SJCRH30 (cell line): Measurements from ENCODE around the gene KRT83. TPM values are rescaled to one million over a fixed set of nuclear protein-coding genes. Genes with fewer than 3 reads are reported as not detected.
"Not testable (repeated sequence)": the region's sequence is repeated elsewhere in the genome, so short reads cannot be mapped to it uniquely, and the experiment has no call there.

Source experiments
- DNase-seq, 2 experiments: peaks; one replicate each; pipeline ENCODE4 v3.0.0-alpha.2; 2015 to 2020
- H3K27ac ChIP-seq: fragments of 250-450 bp; sonication (Bioruptor Pico); 2 replicates; pipeline ENCODE4 v1.5.1; 2020; ENCODE audit warnings: mild to moderate bottlenecking, moderate library complexity
- H3K27me3 ChIP-seq: fragments of 250-450 bp; sonication (Bioruptor Pico); 2 replicates; pipeline ENCODE4 v1.5.1; 2020; ENCODE audit warnings: mild to moderate bottlenecking, moderate library complexity
- H3K36me3 ChIP-seq: fragments of 250-450 bp; sonication (Bioruptor Pico); 2 replicates; pipeline ENCODE4 v1.5.1; 2020; ENCODE audit warnings: mild to moderate bottlenecking, moderate library complexity
- H3K4me1 ChIP-seq: fragments of 250-450 bp; sonication (Bioruptor Pico); 2 replicates; pipeline ENCODE4 v1.5.1; 2020; ENCODE audit warnings: mild to moderate bottlenecking, moderate library complexity
- H3K4me3 ChIP-seq: fragments of 250-450 bp; sonication (Bioruptor Pico); 2 replicates; pipeline ENCODE4 v1.5.1; 2020; ENCODE audit warnings: mild to moderate bottlenecking, moderate library complexity
- H3K9me3 ChIP-seq: fragments of 250-450 bp; sonication (Bioruptor Pico); replicated peaks from 2 replicates; pipeline ENCODE4 v1.5.1; 2020; ENCODE audit warnings: mild to moderate bottlenecking, moderate library complexity
- total RNA-seq: library from RNA; depleted of rRNA; stranded (reverse); fragments of >200 nt; shearing (Covaris generic); gene quantifications from 2 replicates; pipeline ENCODE4 v1.2.3, GENCODE V29; 2014

The KRT83 gene
- total RNA-seq, 1 experiment from 2014 or later = not detected

DNA sequence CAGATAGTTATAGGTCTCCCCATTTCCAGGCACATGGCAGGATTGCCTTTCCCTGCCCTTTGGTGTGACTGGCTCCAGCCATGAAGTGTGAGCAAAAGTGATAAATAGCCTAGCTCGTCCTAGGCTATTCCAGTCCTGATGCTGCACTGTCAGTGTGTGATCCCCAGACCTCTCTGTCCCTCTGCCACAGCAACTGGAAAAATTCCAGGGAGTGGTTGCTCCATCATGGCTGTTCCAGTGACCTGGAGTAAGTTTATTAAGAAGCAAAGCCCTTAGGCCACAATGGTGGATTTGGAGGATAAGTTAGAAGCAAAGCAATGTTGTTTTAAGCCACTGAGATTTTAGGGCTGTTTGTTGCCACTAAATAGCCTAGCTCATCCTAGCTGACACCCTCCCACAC is 9.8 kb upstream of the KRT83 start:
- Histone ChIP-seq H3K4me1 (no peaks in the 10 kb centered on the region; the same call in 1 of the 2 replicates), H3K27me3 (no peaks in the 10 kb centered on the region), H3K9me3 (no peaks in the 10 kb centered on the region; the same call in 1 of the 2 replicates), H3K36me3 (no peaks in the 10 kb centered on the region), H3K27ac (no peak overlapping the region), H3K4me3 (no peak overlapping the region)
- DNase-seq = no peak

DNA sequence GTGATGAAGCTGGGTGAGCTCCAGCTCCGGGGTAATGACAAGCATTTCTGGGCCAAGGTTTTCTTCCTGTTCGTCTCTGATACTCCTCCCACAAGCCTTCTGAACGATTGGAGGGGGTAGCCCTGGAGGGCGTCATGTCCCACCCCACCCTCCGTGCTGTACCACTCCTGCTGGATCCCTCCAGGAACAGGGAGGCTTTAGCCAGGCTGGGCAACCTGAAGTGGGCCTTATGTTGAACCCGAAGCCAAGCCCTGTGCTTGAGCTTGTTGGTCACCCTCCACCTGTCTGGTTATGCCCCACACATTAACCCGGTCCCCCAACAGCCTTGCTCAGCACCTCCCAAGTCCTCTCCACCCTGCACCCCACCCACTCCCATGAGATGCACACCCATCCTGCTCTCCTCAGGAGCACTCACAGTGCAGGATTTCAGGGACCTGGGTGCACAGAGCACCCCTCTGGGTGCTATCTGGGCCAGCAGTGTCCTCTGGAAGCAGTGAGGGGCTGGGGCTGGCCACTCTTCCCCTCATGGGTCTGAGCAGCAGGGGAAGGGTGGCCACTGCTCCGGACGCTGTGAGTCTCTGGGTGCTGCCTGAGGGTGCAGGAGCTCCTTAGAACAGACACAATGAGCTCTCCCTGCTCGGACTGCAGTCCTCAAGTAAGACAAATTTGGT is 6.8 kb upstream of the KRT83 start:
- H3K9me3 ChIP-seq = no peaks in the 10 kb centered on the region
- no peaks in the 10 kb centered on the region; the same call in 1 of the 2 replicates for H3K4me1 ChIP-seq
- no peak for DNase-seq
- H3K36me3 ChIP-seq = no peaks in the 10 kb centered on the region
- no peak overlapping the region for H3K4me3 ChIP-seq
- no peak overlapping the region for H3K27ac ChIP-seq
- no peaks in the 10 kb centered on the region for H3K27me3 ChIP-seq

DNA sequence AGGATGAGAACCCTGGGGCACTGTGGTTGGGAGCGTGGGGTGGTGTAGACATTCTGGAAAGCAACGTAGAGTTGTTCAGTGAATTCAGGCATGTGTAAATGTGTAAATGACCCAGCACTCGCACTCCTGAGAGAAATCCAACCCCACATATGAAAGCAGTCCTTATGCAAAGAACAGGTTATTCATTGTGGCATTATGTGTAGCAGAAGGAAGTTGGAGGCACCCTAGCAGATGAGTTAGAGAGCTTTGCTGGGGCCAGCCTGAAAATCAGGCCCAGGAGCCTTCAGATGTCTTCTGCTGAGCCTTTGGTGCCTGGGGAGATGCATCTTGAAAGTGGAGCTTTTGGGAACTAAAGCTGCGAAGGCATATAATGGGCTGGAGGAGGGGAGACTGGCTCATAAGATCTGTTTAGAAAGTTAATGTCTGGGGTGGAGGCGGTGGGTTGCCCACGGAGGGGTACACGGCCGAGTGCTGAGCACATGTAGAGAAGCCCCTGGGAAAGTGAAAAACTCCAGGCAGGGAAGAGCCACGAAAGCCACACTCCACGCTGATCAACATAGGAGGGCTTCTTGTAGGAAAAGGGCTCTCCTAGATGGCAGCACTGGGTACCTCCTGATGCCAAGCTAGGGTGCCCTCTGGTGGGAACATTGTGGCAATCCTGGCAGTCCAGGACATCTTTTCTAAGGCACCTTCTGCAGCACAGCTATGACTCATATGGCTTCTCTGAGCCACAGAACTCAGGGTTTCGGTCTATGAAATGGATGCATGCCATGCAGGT is 6.0 kb upstream of the KRT83 start:
- peak; percentile 78 to 86 for DNase-seq
- no peaks in the 10 kb centered on the region for H3K27me3 ChIP-seq
- no peaks in the 10 kb centered on the region; the same call in 1 of the 2 replicates for H3K4me1 ChIP-seq
- H3K27ac ChIP-seq = no peak overlapping the region
- H3K36me3 ChIP-seq = no peaks in the 10 kb centered on the region
- H3K9me3 ChIP-seq = no peaks in the 10 kb centered on the region
- H3K4me3 ChIP-seq = no peak overlapping the region

DNA sequence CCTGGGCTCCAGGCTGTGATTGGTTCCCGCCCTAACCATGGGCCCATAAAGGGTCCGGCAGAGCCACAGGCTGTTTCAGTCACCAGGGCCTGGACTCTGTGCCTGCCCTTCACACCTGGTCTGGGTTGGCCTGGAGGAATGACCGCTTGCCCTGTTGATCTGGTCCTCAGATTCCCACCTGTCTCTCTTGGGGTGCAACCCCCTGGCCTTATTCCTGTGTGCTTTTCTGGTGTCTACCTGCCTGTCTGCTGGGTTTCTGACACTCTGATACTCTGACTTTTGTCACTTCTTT is 2.9 kb upstream of the KRT83 start:
- Histone ChIP-seq H3K4me3 (no peak overlapping the region), H3K9me3 (no peaks in the 10 kb centered on the region), H3K27ac (no peak overlapping the region), H3K36me3 (no peaks in the 10 kb centered on the region), H3K27me3 (no peaks in the 10 kb centered on the region), H3K4me1 (no peaks in the 10 kb centered on the region)
- no peak for DNase-seq

DNA sequence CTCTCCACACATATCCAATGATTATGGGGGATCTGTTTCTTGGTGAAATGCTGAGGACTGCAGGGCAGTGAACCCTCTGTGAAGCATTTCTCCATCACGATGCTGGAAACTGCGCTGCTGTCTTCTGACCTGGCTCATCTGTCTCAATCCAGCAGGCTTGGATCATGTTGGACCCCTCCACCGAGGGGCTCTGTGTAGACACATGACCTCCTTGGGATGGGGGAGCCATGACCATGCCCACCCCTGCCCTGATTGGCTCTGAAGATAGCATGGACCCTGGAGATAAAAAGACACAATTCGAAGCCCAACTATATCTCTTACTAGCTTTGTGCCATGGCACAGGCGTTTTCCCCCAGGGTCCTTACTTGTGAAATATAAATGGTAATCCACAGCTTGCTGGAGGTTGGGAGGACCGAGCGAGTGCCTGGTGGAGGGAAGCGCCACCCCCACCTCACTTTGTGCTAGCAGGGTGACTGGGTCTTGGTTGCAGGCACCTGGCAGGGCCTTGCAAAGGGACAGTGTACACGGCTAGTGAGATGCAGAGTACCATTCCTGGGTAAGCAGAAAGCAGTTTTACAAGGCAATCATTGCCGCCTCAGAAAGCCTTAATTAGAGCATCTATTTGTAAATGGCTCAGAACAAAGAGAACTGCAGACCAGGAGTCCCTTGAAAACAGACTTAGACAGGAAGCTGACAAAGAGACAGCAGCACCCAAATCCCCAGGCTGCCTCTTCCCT is 2.4 kb upstream of the KRT83 start:
- no peak for DNase-seq
- Histone ChIP-seq H3K9me3 (no peaks in the 10 kb centered on the region), H3K4me3 (no peak overlapping the region), H3K27me3 (no peaks in the 10 kb centered on the region), H3K36me3 (no peaks in the 10 kb centered on the region), H3K27ac (no peak overlapping the region), H3K4me1 (no peaks in the 10 kb centered on the region)

DNA sequence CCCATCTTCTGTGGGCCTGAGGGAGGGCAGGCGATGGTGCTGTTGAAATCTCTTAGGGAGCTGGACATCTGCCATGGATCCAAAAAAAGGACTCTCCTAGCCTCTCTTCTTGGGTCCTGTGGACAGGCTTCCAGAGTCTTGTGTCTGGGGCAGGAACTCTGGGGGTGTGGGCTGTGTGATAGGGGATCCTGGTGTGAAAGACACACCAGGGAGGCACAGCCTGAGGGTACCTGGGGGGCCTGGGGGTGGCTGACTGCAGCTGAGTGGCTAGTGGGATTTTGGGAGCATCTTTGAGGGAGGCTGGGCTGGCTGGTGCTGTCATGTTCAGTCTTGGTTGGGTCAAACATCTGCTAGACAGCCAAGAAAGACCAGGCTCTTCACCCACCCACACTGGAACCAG is 1.8 kb upstream of the KRT83 start:
- Histone ChIP-seq H3K4me3 (no peak overlapping the region), H3K27ac (no peak overlapping the region), H3K4me1 (no peaks in the 10 kb centered on the region), H3K9me3 (no peaks in the 10 kb centered on the region), H3K27me3 (no peaks in the 10 kb centered on the region), H3K36me3 (no peaks in the 10 kb centered on the region)
- DNase-seq = no peak

DNA sequence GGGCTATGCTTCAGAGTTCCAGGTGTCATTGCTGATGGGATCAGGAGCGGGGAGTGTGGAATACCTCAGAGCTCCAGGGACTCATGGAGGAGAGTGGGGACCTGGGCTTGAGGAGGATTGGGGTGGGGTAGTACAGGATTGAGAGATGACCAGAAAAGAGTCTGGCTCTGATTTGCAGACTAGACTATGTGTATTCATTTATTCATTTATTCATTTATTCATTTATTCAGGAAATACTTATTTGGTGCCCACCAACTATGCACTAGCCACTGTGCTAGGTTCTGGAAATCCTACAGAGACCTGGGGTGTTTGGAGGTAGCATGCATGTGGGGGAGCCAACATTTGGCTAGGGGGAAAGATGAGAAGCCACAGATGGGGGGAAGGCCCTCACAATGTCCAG is 871 bp upstream of the KRT83 start:
- Histone ChIP-seq H3K27me3 (no peaks in the 10 kb centered on the region), H3K4me1 (no peaks in the 10 kb centered on the region), H3K27ac (no peak overlapping the region), H3K9me3 (no peaks in the 10 kb centered on the region), H3K36me3 (no peaks in the 10 kb centered on the region), H3K4me3 (no peak overlapping the region)
- DNase-seq = no peak

DNA sequence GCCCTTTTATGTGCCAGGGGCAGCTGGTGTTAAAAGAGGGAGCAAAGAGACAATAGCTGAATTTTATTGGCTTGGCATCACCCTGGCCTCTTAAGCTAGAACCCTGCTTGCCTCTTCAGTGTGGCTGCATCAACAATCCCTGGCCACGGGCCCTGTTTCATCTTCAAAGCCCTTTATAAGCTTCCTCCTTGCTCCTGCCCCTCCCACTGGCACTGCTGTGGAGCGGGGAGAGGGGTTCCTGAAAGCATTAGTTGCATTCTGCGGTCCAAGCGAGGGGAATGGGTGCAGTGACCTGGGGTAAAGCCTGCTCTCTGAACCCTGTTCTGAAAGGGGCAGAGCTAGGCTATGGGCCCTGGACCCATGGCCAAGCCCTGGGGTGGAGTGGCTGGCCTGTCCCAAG is 220 bp upstream of the KRT83 start:
- no peaks in the 10 kb centered on the region for H3K27me3 ChIP-seq
- H3K4me3 ChIP-seq = no peak overlapping the region
- H3K9me3 ChIP-seq = no peaks in the 10 kb centered on the region
- no peak for DNase-seq
- no peaks in the 10 kb centered on the region for H3K36me3 ChIP-seq
- H3K27ac ChIP-seq = no peak overlapping the region
- H3K4me1 ChIP-seq = no peaks in the 10 kb centered on the region

DNA sequence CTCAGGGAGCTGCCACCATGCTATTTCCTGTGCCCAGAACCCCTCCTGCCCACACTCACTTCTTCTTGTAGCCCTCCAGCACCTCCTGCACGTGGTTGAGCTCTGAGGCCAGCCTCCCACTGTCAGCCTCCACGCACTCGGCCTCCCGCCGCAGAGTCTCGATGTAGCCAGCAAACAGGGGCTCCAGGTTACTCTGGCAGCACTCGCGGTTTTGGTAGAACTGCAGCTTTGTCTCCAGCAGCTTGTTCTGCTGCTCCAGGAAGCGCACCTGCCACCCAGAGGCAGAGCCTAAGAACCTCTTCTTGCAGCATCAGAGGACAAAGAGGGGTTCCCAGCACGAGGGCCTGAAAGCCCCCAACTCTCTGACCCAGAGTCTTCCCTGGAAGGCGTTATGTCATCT is 2.1 kb downstream of the KRT83 start:
- H3K27ac ChIP-seq = no peak overlapping the region
- H3K4me3 ChIP-seq = no peak overlapping the region
- no peaks in the 10 kb centered on the region for H3K4me1 ChIP-seq
- H3K27me3 ChIP-seq = no peaks in the 10 kb centered on the region
- DNase-seq = no peak
- no peaks in the 10 kb centered on the region for H3K9me3 ChIP-seq
- H3K36me3 ChIP-seq = no peaks in the 10 kb centered on the region

DNA sequence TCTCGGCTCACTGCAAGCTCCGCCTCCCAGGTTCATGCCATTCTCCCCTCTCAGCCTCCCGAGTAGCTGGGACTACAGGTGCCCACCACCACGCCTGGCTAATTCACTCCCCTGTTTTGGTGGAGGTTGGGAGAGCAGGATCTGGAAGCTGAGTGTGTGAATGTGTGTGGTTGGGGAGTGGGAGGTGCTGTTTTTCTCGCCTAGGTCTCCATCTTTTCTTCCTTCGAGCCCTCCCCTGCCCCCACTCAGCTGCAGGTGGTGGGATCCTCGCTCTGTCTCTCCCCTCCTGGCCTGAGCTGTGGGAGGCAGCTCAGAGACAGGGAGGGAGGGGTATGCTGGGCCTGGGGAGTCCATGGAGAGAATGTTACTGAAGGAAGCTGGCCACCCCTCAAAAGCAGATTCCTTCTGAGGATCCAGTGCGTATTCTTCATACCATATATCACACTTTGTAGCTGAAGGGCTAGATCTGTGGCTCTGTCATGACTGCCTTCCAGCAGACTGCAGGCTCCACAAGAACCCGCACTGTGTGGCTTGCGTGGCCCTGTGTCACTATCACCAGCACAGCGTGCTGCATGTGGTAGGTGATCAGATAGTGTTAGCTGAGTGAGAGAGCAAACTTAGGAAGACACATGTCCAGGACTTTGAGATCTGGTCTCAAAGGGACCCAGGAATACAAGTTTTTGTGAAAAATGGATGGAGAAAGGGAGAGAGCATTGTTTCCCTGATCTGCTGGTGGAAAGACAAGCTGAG is 2.8 kb downstream of the KRT83 start:
- no peaks in the 10 kb centered on the region for H3K36me3 ChIP-seq
- H3K4me3 ChIP-seq = no peak overlapping the region
- no peak for DNase-seq
- H3K27me3 ChIP-seq = no peaks in the 10 kb centered on the region
- no peak overlapping the region for H3K27ac ChIP-seq
- no peaks in the 10 kb centered on the region for H3K4me1 ChIP-seq
- no peaks in the 10 kb centered on the region for H3K9me3 ChIP-seq

DNA sequence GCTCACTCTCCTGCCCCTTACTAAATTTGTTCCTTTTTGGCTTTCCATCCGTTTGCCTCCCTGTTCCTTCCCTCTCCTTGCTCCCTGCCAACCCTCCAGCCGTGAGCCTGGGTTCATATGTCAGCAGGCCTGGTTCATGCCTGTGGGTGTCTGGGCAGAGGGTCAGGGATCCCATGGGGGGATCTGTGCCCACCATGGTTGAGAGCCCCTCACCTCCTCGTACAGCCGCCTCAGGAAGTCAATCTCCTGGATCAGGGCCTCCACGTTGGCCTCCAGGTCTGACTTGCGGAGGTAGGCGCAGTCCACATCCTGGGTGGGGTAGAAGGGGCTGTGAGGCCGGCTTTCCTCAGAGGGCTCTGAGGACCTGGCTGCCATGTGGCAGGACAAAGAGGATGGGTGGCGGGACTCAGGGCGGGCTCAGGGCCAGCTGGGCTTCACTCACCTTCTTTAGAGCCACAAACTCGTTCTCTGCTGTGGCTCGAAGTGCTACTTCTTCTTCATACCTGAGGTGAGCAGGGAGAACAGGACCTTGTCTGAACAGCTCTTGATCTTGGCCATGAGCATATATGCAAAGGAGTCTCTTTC is 3.6 kb downstream of the KRT83 start:
- no peak for DNase-seq
- Histone ChIP-seq H3K27ac (no peak overlapping the region), H3K4me3 (no peak overlapping the region), H3K9me3 (no peaks in the 10 kb centered on the region), H3K4me1 (no peaks in the 10 kb centered on the region), H3K27me3 (no peaks in the 10 kb centered on the region), H3K36me3 (no peaks in the 10 kb centered on the region)

DNA sequence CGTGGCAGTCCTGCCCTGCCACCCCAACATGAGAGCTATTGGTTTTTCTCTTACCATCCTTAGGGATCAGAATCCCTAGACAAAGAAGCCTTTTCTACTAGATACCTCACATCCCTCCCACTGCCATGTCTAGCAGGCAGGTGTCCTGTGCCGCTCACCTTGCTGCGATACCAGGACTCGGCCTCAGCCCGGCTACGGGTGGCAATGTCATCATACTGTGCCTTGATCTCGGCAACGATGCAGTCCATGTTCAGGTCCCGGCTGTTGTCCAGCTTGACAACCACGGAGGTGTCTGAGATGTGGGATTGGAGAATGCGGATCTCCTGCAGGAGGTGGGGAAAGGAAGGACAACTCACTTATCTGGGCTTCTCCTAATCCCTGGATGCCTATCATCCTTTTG is 4.5 kb downstream of the KRT83 start:
- Histone ChIP-seq H3K4me1 (no peaks in the 10 kb centered on the region), H3K9me3 (no peaks in the 10 kb centered on the region), H3K27me3 (no peaks in the 10 kb centered on the region), H3K36me3 (no peaks in the 10 kb centered on the region), H3K4me3 (no peak overlapping the region), H3K27ac (no peak overlapping the region)
- DNase-seq = no peak

DNA sequence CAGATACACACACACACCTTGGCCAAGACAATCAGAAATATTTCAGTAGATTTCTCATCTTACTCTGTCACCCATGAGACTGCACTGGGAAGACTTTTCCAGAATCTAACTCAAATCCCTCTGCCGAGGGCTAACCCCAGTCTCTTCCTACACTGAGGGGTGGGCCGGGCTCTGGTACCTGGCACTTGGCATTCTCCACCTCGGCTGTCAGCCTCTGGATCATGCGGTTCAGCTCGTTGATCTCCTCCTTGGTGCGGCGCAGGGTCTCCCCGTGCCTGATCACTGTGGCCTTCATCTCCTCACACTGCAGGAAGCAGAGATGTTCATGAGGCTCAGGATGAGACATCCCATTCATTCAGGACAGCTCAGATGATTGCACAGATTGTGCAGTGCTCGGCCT is 4.9 kb downstream of the KRT83 start:
- no peaks in the 10 kb centered on the region for H3K27me3 ChIP-seq
- H3K4me1 ChIP-seq = no peaks in the 10 kb centered on the region
- H3K36me3 ChIP-seq = no peaks in the 10 kb centered on the region
- H3K9me3 ChIP-seq = no peaks in the 10 kb centered on the region
- H3K4me3 ChIP-seq = no peak overlapping the region
- no peak overlapping the region for H3K27ac ChIP-seq
- DNase-seq = no peak

DNA sequence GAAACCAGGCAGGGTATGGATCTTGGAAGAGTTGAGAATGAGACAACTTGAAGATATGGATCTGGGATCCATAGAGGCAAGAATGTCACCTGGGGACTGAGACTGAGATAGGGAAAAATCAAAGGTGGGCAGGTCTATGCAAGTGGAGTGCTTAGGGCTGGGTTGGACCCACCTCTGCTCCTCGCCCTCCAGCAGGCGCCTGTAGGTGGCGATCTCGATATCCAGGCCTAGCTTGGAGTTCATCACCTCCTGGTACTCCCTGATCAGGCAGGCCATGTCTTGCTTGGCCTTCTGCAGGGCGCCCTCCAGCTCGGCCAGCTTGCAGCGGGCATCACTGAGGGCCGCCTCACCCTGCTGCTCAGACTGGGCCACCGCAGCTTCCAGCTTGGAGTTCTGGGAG is 5.5 kb downstream of the KRT83 start:
- not testable (repeated sequence) for H3K27ac ChIP-seq, H3K9me3 ChIP-seq, H3K36me3 ChIP-seq, H3K4me1 ChIP-seq, H3K4me3 ChIP-seq, H3K27me3 ChIP-seq
- peak; percentile 25 to 44 for DNase-seq

DNA sequence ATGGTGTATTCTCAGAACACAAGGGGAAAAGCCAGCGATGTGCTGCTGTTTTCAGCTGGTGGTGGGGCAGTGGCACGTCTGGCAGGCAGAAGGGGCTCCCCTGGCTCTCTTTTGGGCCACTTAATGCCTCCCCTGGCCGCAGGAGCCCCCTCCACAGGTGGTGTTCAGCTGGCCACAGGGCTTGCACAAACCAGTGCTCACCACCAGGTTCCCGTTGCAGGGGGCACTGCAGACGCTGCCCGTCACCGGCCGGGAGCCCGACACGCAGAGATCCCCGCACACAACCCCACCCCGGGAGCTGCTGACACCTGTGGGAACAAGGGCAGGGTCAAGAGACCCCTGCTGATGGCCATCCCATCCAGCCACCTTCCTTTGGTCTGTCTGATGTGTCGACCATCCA is 6.7 kb downstream of the KRT83 start:
- no peaks in the 10 kb centered on the region for H3K27me3 ChIP-seq
- no peaks in the 10 kb centered on the region for H3K36me3 ChIP-seq
- no peak for DNase-seq
- H3K4me1 ChIP-seq = peaks cover 13% of the 10 kb centered on the region
- no peak overlapping the region for H3K4me3 ChIP-seq
- no peak overlapping the region for H3K27ac ChIP-seq
- no peaks in the 10 kb centered on the region for H3K9me3 ChIP-seq
